ENCODE data around the gene RFTN1.

- TF ChIP-seq, protein P1, sequence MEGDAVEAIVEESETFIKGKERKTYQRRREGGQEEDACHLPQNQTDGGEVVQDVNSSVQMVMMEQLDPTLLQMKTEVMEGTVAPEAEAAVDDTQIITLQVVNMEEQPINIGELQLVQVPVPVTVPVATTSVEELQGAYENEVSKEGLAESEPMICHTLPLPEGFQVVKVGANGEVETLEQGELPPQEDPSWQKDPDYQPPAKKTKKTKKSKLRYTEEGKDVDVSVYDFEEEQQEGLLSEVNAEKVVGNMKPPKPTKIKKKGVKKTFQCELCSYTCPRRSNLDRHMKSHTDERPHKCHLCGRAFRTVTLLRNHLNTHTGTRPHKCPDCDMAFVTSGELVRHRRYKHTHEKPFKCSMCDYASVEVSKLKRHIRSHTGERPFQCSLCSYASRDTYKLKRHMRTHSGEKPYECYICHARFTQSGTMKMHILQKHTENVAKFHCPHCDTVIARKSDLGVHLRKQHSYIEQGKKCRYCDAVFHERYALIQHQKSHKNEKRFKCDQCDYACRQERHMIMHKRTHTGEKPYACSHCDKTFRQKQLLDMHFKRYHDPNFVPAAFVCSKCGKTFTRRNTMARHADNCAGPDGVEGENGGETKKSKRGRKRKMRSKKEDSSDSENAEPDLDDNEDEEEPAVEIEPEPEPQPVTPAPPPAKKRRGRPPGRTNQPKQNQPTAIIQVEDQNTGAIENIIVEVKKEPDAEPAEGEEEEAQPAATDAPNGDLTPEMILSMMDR (IDR thresholded peaks at IDR 0.05), result no peak
- TF ChIP-seq EZH2 (IDR thresholded peaks at IDR 0.05; ENCODE audit: borderline replicate concordance, insufficient read depth, low read depth, low read length, poor library complexity, severe bottlenecking), result no peak
Observed at GRCh38 chr3:16392717-16393116, 120.8 kb downstream of the RFTN1 start.
